Glutamatergic neuron (in vitro differentiated cells): ENCODE measurements around the gene USP7. TPM values are rescaled to one million over a fixed set of nuclear protein-coding genes. Genes with fewer than 3 reads are reported as not detected.

Source experiments
- DNase-seq: peaks from one replicate; pipeline ENCODE4 v3.0.0; 2022
- H3K27ac Mint-ChIP-seq: one replicate; pipeline ENCODE4 v1.8.0; 2020; ENCODE audit warnings: mild to moderate bottlenecking, mixed read lengths, inconsistent platforms; ENCODE audit not compliant: unreplicated experiment
- H3K27me3 Mint-ChIP-seq: one replicate; pipeline ENCODE4 v1.8.0; 2020; ENCODE audit warnings: mild to moderate bottlenecking, moderate library complexity, mixed read lengths, inconsistent platforms; ENCODE audit not compliant: unreplicated experiment
- H3K36me3 Mint-ChIP-seq: one replicate; pipeline ENCODE4 v1.8.0; 2020; ENCODE audit warnings: mild to moderate bottlenecking, mixed read lengths, inconsistent platforms; ENCODE audit not compliant: unreplicated experiment
- H3K4me1 Mint-ChIP-seq: one replicate; pipeline ENCODE4 v1.8.0; 2020; ENCODE audit warnings: mild to moderate bottlenecking, low read depth, mixed read lengths, inconsistent platforms; ENCODE audit not compliant: unreplicated experiment
- H3K4me3 Mint-ChIP-seq: one replicate; pipeline ENCODE4 v1.8.0; 2020; ENCODE audit warnings: mild to moderate bottlenecking, mixed read lengths, inconsistent platforms; ENCODE audit not compliant: unreplicated experiment
- H3K9me3 Mint-ChIP-seq: one replicate; pipeline ENCODE4 v1.8.0; 2020; ENCODE audit warnings: mild to moderate bottlenecking, moderate library complexity, mixed read lengths, inconsistent platforms; ENCODE audit not compliant: unreplicated experiment
- total RNA-seq: library from RNA; stranded (reverse); fragmentation: NEBNext Ultra II Directional; extraction: Animal tissue kit (Norgen Biotek cat#: 25700); gene quantifications from one replicate; pipeline ENCODE4 v1.2.1, GENCODE V29; 2021; ENCODE audit not compliant: unreplicated experiment
- TF ChIP-seq, protein P1 (sequence below): fragments of 200-600 bp; sonication (generic); IDR thresholded peaks from one replicate; pipeline ENCODE4 v1.5.0; 2021; ENCODE audit not compliant: partially characterized antibody, unreplicated experiment

USP7 gene
- total RNA-seq, 1 donor from 2014 or later, result 167 TPM

GRCh38 chr16:8905795-8906591 lies 57.7 kb downstream of the USP7 start:
- H3K4me1 Mint-ChIP-seq, result peaks cover 2% of the 10 kb centered on the region

GRCh38 chr16:8905168-8905762 lies 58.4 kb downstream of the USP7 start:
- H3K4me1 Mint-ChIP-seq, result peaks cover 2% of the 10 kb centered on the region
- TF ChIP-seq, protein P1, sequence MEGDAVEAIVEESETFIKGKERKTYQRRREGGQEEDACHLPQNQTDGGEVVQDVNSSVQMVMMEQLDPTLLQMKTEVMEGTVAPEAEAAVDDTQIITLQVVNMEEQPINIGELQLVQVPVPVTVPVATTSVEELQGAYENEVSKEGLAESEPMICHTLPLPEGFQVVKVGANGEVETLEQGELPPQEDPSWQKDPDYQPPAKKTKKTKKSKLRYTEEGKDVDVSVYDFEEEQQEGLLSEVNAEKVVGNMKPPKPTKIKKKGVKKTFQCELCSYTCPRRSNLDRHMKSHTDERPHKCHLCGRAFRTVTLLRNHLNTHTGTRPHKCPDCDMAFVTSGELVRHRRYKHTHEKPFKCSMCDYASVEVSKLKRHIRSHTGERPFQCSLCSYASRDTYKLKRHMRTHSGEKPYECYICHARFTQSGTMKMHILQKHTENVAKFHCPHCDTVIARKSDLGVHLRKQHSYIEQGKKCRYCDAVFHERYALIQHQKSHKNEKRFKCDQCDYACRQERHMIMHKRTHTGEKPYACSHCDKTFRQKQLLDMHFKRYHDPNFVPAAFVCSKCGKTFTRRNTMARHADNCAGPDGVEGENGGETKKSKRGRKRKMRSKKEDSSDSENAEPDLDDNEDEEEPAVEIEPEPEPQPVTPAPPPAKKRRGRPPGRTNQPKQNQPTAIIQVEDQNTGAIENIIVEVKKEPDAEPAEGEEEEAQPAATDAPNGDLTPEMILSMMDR, result no peak
- no peaks in the 10 kb centered on the region for H3K36me3 Mint-ChIP-seq
- no peaks in the 10 kb centered on the region for H3K27me3 Mint-ChIP-seq
- no peak overlapping the region for H3K27ac Mint-ChIP-seq
- no peak overlapping the region for H3K4me3 Mint-ChIP-seq
- H3K9me3 Mint-ChIP-seq, result peaks cover 3% of the 10 kb centered on the region
- DNase-seq, result no peak

More at GRCh38 chr16:8905795-8906591, 57.7 kb downstream of the USP7 start:
- no peak for DNase-seq
- H3K4me3 Mint-ChIP-seq, result no peak overlapping the region
- peaks cover 6% of the 10 kb centered on the region for H3K9me3 Mint-ChIP-seq
- no peaks in the 10 kb centered on the region for H3K36me3 Mint-ChIP-seq
- no peak overlapping the region for H3K27ac Mint-ChIP-seq
- H3K27me3 Mint-ChIP-seq, result no peaks in the 10 kb centered on the region
- TF ChIP-seq, protein P1, result no peak

DNA sequence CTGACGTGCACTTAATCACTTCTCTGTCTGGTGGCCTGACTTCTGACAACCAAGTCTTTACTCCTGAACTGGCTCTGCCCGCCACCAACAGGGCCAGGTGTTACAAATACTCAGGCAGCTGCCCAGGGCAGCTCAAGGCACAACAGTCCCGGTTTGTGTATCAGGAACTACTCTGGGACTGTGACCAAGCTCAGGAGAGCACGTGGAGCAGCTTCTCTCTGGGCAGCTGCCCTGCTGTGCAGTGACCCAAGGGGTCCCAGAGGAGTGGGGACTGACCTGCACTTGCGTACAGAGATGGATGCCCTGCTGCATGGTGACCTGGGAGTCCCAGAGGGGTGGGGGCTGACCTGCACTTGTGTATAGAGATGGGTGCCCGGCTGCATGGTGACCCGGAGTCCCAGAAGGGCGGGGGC lies 59.7 kb downstream of the USP7 start:
- DNase-seq, result no peak
- Mint-ChIP-seq H3K4me1 (no peaks in the 10 kb centered on the region), H3K27ac (no peak overlapping the region), H3K36me3 (no peaks in the 10 kb centered on the region), H3K27me3 (no peaks in the 10 kb centered on the region), H3K9me3 (peaks cover 3% of the 10 kb centered on the region), H3K4me3 (no peak overlapping the region)
- TF ChIP-seq, protein P1, result no peak

GRCh38 chr16:8903004-8903403 lies 60.7 kb downstream of the USP7 start:
- Mint-ChIP-seq H3K4me3 (no peak overlapping the region), H3K36me3 (no peaks in the 10 kb centered on the region), H3K27me3 (no peaks in the 10 kb centered on the region), H3K4me1 (no peaks in the 10 kb centered on the region), H3K27ac (no peak overlapping the region), H3K9me3 (peaks cover 3% of the 10 kb centered on the region)
- no peak for DNase-seq
- TF ChIP-seq, protein P1, result no peak

DNA sequence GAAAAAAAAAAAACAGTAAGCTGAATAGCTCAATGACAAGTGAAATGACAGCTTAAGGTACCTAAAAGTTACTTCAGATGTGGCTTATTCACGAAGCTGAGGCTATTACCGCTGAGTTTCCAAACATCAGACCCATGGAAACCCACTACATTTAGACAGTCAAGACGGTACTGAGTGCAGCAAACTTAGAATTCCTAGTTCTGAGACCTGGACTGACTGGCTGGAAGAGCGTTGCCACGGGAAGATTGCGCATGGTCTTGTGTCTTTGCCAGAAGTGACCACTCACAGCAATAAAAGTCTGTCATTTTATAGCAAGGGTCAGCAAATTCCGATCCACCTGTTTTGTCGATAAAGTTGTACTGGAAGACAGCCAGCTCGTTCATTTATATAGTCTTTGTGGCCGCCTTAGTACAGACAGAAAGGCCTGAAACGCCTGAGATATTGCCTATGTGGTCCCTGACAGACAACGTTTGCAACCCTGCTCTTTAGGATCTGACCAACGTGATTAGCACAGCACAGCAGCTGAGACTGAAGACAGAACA lies 62.3 kb downstream of the USP7 start:
- no peaks in the 10 kb centered on the region for H3K4me1 Mint-ChIP-seq
- no peaks in the 10 kb centered on the region for H3K36me3 Mint-ChIP-seq
- H3K4me3 Mint-ChIP-seq, result no peak overlapping the region
- no peak overlapping the region for H3K27ac Mint-ChIP-seq
- H3K9me3 Mint-ChIP-seq, result peaks cover 3% of the 10 kb centered on the region
- no peaks in the 10 kb centered on the region for H3K27me3 Mint-ChIP-seq
- DNase-seq, result no peak
- TF ChIP-seq, protein P1, result no peak
